Stomach (tissue), 9 donors: Measurements from ENCODE around the gene ARFGEF3. TPM values are rescaled to one million over a fixed set of nuclear protein-coding genes. Genes with fewer than 3 reads are reported as not detected.

Source experiments
- DNase-seq, 2 donors: peaks; one replicate each; pipeline versions ENCODE4 v3.0.0 to v3.0.0-alpha.2; 2013 to 2019
- H3K27ac ChIP-seq, 5 donors: fragments of 200-600 bp in 4 of 5; sonication (generic) in 4 of 5; one replicate each; pipeline ENCODE4 v1.5.1; 2013 to 2019; ENCODE audit warnings: mild to moderate bottlenecking in 1 of 5, moderate library complexity in 1 of 5
- H3K27me3 ChIP-seq, 3 donors: fragments of 200-600 bp; sonication (generic); one replicate each; pipeline ENCODE4 v1.5.1; 2017 to 2019; ENCODE audit warnings: mixed run types in 1 of 3
- H3K36me3 ChIP-seq, 4 donors: fragments of 200-600 bp; sonication (generic); 1 replicate in 3 of 4; 2 replicates in 1 of 4; pipeline ENCODE4 v1.5.1; 2016 to 2019
- H3K4me1 ChIP-seq, 4 donors: fragments of 200-600 bp; sonication (generic); one replicate each; pipeline ENCODE4 v1.5.1; 2016 to 2019
- H3K4me3 ChIP-seq, 4 donors: fragments of 200-600 bp; sonication (generic) in 3 of 4; one replicate each; pipeline ENCODE4 v1.5.1; 2016 to 2019; ENCODE audit warnings: mild to moderate bottlenecking in 1 of 4
- H3K9me3 ChIP-seq, 4 donors: fragments of 200-600 bp; sonication (generic); one replicate each; pipeline ENCODE4 v1.5.1; 2016 to 2019
- EP300 ChIP-seq: sonication (generic); formaldehyde crosslinking; IDR thresholded peaks from one replicate; pipeline ENCODE4 v1.6.1; 2017; ENCODE audit warnings: antibody characterized with exemption
- POLR2A ChIP-seq, 4 donors: fragments of 450-650 bp; IDR thresholded peaks; one replicate each; pipeline ENCODE4 v1.6.1; 2016; ENCODE audit warnings: antibody characterized with exemption in 4 of 4, control low read depth in 2 of 4, mild to moderate bottlenecking in 1 of 4, moderate library complexity in 1 of 4
- POLR2AphosphoS5 ChIP-seq, 3 donors: sonication (generic); formaldehyde crosslinking; IDR thresholded peaks; one replicate each; pipeline ENCODE4 v1.6.1; 2016; ENCODE audit warnings: antibody characterized with exemption in 3 of 3
- WGBS, 5 donors: extraction: QIAGEN DNeasy Blood & Tissue Kit in 3 of 5; methylation state at CpG; one replicate each; pipeline versions ENCODE4 v1.1.5 to v1.1.7; 2013 to 2018; 5-methylcytosine and 5-hydroxymethylcytosine counted together
- intact Hi-C: fragments of 100-400 bp; cut with DNase I; formaldehyde crosslinking; loops from one replicate; pipeline ENCODE4 v1.15.1; 2023; ENCODE audit warnings: low total_unique reads
- polyA plus RNA-seq, 3 donors: library from polyadenylated mRNA; stranded (reverse); fragments of 200-250 nt; gene quantifications; one replicate each; pipeline ENCODE4 v1.2.3, GENCODE V29; 2013
- total RNA-seq, 5 donors: library from RNA; depleted of rRNA; stranded (reverse); fragments of >200 nt; gene quantifications; one replicate each; pipeline versions ENCODE4 v1.1.0 to v1.2.3, GENCODE V29; 2014 to 2016
- TF ChIP-seq, protein P1 (sequence below), 7 experiments: fragments of 450-650 bp in 4 of 7; fragments of 200-600 bp in 3 of 7; sonication (generic) in 3 of 7; IDR thresholded peaks; one replicate each; pipeline ENCODE4 v1.5.1; 2016 to 2019; ENCODE audit warnings: antibody characterized with exemption in 7 of 7, control low read depth in 2 of 7, mild to moderate bottlenecking in 1 of 7
- donor health status: healthy with polysubstance abuse.
- donor health status: Bipolar disorder and iron deficiency.
- donor health status: healthy.

ARFGEF3 gene
- total and polyA plus RNA-seq, 8 donors, result 3.2 to 44.6 (median 13.2) TPM

DNA sequence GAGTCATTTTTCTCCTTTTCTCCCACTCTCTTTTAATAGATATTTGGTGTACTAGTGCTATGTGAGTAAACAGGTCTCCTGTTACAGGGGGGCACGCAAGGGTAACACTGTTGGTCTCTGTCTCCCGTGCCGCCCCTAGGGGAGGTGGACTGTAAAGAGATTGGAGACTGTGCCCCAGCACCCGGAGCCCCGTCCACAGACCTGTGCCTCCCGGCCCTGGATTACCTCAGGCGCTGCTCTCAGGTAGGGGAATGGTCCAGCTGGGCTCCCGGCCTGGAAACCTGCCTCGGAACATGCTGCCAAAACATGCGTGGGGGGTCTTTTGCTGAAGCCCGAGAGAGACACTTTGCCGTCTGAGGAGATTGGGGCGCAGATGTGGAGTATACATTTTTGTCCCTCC lies 149.5 kb downstream of the ARFGEF3 start:
- TF ChIP-seq POLR2AphosphoS5 (IDR thresholded peaks at IDR 0.05), result no peak
- no peak for TF ChIP-seq EP300
- TF ChIP-seq, protein P1, sequence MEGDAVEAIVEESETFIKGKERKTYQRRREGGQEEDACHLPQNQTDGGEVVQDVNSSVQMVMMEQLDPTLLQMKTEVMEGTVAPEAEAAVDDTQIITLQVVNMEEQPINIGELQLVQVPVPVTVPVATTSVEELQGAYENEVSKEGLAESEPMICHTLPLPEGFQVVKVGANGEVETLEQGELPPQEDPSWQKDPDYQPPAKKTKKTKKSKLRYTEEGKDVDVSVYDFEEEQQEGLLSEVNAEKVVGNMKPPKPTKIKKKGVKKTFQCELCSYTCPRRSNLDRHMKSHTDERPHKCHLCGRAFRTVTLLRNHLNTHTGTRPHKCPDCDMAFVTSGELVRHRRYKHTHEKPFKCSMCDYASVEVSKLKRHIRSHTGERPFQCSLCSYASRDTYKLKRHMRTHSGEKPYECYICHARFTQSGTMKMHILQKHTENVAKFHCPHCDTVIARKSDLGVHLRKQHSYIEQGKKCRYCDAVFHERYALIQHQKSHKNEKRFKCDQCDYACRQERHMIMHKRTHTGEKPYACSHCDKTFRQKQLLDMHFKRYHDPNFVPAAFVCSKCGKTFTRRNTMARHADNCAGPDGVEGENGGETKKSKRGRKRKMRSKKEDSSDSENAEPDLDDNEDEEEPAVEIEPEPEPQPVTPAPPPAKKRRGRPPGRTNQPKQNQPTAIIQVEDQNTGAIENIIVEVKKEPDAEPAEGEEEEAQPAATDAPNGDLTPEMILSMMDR (IDR thresholded peaks at IDR 0.05), result no peak
- no peak for TF ChIP-seq POLR2A (IDR thresholded peaks at IDR 0.05)
- no peak overlapping the region for H3K4me3 ChIP-seq
- peaks cover 4 to 38% (median 18%) of the 10 kb centered on the region in 4 donors for H3K36me3 ChIP-seq
- no peaks in the 10 kb centered on the region for H3K9me3 ChIP-seq
- intact Hi-C loops, result no loop called here
- DNase-seq, result no peak
- H3K27me3 ChIP-seq, result no peaks in the 10 kb centered on the region
- WGBS, 5 donors, result 92 to 94% (median 94%) methylated on average over 10 to 13 of the region's 13 CpGs
- H3K27ac ChIP-seq, result no peak overlapping the region
- peaks cover 10 to 32% (median 23%) of the 10 kb centered on the region in 4 donors for H3K4me1 ChIP-seq

DNA sequence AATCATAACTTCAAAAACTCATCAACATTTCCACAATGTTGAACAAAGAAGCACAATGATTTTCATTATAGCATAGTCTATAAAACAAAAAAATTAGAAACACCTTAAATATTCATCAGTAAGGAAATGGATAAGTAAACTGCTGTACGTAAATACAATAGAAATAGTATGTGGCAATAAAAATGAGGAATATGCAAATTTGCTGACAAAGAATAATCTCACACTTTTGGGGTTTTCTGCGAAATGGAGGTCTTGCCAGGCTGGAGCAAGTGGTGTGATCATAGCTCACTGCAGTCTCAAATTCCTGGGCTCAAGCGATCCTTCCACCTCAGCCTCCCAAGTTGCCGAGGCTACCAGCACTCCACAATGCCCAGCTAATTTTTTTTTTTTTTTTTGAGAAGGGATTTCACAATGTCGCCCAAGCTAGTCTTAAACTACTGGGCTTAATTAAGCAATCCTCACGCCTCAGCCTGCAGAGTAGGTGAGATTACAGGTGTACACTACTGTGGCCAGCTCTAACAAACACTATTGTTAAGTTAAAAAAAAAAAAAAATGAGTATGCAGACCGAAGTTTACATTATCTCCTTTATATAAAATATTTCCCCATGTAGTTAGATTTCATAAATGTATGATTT lies 157.1 kb downstream of the ARFGEF3 start:
- no peak for DNase-seq
- no peak overlapping the region for H3K4me3 ChIP-seq
- no peak overlapping the region for H3K27ac ChIP-seq
- H3K27me3 ChIP-seq, result no peaks in the 10 kb centered on the region
- no peaks in the 10 kb centered on the region for H3K9me3 ChIP-seq
- whole genome bisulfite sequencing, 5 donors, result 83 to 92% (median 89%) methylated on average over 7 of the region's 7 CpGs
- no peaks in the 10 kb centered on the region for H3K4me1 ChIP-seq
- TF ChIP-seq POLR2AphosphoS5 (IDR thresholded peaks at IDR 0.05), result no peak
- no peak for TF ChIP-seq EP300
- TF ChIP-seq POLR2A (IDR thresholded peaks at IDR 0.05), result no peak
- TF ChIP-seq, protein P1 (IDR thresholded peaks at IDR 0.05), result no peak
- peaks cover 0 to 71% (median 48%) of the 10 kb centered on the region in 4 donors for H3K36me3 ChIP-seq
- intact Hi-C loops, result no loop called here

DNA sequence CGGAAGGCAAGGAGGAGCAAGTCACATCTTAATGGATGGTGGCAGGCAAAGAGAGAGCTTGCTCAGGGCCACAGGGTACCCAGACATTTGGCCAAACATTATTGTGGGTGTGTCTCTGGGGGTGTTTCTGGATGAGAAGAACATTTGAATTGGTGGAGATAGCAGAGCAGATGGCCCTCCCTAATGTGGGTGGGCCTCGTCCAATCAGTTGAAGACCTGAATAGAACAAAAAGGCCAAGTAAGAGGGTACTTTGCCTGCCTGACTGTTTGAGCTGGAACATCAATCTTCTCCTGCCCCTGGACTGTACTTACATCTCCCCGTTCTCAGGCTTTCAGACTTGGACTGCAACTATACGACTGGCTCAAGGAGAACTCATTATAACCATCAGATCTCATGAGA lies 160.2 kb downstream of the ARFGEF3 start:
- Histone ChIP-seq H3K4me1 (no peaks in the 10 kb centered on the region), H3K36me3 (peaks cover 0 to 91% (median 60%) of the 10 kb centered on the region in 4 donors), H3K27ac (no peak overlapping the region), H3K4me3 (no peak overlapping the region), H3K27me3 (no peaks in the 10 kb centered on the region), H3K9me3 (no peaks in the 10 kb centered on the region)
- 82 to 99% (median 93%) methylated on average over 4 of the region's 4 CpGs for WGBS, 5 donors
- no peak for DNase-seq
- TF ChIP-seq POLR2AphosphoS5 (IDR thresholded peaks at IDR 0.05), result no peak
- no peak for TF ChIP-seq POLR2A (IDR thresholded peaks at IDR 0.05)
- TF ChIP-seq, protein P1 (IDR thresholded peaks at IDR 0.05), result no peak
- TF ChIP-seq EP300, result no peak
- intact Hi-C loops, result no loop called here

DNA sequence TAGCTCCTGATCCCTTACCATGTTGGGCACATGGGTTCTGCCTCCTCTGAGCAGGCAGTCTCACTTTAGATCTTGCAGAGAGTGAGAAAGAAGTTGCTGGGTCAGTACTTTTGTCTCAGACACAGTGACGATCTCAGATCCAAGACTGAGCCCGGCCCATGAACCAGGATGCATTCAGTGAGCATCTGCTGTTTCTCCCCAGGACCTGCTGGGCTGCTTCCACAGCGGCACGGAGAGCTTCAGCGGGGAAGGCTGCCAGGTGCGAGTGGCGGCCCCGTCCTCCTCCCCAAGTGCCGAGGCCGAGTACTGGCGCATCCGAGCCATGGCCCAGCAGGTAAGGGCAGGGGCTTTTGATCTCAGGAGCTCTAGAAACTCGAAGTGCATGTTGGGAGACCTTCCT lies 162.1 kb downstream of the ARFGEF3 start:
- no peaks in the 10 kb centered on the region for H3K9me3 ChIP-seq
- 92 to 97% (median 94%) methylated on average over 13 of the region's 13 CpGs for WGBS, 5 donors

More for the DNA sequence above, 162.1 kb downstream of the ARFGEF3 start:
- DNase-seq, result no peak
- H3K4me1 ChIP-seq, result no peaks in the 10 kb centered on the region
- no peak overlapping the region for H3K4me3 ChIP-seq
- intact Hi-C loops, result no loop called here
- H3K27me3 ChIP-seq, result no peaks in the 10 kb centered on the region
- peaks cover 0 to 86% (median 60%) of the 10 kb centered on the region in 4 donors for H3K36me3 ChIP-seq
- TF ChIP-seq POLR2A (IDR thresholded peaks at IDR 0.05) (no peak), EP300 (no peak), POLR2AphosphoS5 (IDR thresholded peaks at IDR 0.05) (no peak)
- TF ChIP-seq, protein P1 (IDR thresholded peaks at IDR 0.05), result no peak
- no peak overlapping the region for H3K27ac ChIP-seq
